ENCODE results near the gene CCDC40.
"Not testable (repeated sequence)": the region's sequence is repeated elsewhere in the genome, so short reads cannot be mapped to it uniquely, and the experiment has no call there.

CCDC40 gene, protein sequence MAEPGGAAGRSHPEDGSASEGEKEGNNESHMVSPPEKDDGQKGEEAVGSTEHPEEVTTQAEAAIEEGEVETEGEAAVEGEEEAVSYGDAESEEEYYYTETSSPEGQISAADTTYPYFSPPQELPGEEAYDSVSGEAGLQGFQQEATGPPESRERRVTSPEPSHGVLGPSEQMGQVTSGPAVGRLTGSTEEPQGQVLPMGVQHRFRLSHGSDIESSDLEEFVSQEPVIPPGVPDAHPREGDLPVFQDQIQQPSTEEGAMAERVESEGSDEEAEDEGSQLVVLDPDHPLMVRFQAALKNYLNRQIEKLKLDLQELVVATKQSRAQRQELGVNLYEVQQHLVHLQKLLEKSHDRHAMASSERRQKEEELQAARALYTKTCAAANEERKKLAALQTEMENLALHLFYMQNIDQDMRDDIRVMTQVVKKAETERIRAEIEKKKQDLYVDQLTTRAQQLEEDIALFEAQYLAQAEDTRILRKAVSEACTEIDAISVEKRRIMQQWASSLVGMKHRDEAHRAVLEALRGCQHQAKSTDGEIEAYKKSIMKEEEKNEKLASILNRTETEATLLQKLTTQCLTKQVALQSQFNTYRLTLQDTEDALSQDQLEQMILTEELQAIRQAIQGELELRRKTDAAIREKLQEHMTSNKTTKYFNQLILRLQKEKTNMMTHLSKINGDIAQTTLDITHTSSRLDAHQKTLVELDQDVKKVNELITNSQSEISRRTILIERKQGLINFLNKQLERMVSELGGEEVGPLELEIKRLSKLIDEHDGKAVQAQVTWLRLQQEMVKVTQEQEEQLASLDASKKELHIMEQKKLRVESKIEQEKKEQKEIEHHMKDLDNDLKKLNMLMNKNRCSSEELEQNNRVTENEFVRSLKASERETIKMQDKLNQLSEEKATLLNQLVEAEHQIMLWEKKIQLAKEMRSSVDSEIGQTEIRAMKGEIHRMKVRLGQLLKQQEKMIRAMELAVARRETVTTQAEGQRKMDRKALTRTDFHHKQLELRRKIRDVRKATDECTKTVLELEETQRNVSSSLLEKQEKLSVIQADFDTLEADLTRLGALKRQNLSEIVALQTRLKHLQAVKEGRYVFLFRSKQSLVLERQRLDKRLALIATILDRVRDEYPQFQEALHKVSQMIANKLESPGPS

DNA sequence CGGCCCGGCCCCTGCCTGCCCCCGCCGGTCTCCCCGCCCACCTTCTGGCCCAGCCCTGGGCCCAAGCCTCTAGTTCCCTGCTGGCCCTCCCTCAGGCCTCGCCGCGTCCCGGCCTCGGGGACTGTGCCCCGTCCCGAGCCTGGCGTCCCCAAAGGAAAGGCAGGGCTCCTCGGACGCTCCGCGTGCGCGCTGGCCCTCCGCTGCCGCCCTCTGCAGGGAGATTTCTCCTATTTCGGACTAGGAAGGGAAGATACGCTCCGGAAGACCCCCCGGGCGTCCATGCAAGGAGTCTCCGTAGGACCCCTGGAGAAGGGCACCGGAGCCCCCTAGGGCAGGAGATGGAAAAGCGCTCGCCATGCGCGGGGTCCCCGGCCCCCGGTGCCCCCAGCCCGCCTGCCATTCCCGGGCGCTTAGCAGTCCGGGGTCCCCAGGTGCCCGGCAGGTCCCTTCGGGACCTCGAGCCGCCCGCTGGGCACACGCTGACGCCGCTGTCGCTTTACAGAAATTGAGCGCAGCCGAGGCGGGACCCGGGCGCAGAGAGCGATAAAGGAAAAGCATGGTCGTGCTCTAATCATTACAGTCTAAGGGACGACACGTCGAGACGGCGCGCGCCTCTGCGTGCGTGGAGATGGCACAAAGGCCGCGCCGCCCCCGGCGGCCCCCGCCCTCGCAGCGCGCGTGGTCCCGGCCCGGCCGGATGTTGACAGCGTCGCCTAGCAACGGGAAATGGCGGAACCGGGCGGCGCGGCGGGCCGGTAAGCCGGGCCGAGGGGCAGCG is at the start of gene CCDC40:
Gene CCDC40, plus strand, starts transcription at position 706 of the 778 bp plus-strand sequence. Its CDS starts 21 bp downstream, at position 727.
- peak; percentile 85 for DNase-seq

DNA sequence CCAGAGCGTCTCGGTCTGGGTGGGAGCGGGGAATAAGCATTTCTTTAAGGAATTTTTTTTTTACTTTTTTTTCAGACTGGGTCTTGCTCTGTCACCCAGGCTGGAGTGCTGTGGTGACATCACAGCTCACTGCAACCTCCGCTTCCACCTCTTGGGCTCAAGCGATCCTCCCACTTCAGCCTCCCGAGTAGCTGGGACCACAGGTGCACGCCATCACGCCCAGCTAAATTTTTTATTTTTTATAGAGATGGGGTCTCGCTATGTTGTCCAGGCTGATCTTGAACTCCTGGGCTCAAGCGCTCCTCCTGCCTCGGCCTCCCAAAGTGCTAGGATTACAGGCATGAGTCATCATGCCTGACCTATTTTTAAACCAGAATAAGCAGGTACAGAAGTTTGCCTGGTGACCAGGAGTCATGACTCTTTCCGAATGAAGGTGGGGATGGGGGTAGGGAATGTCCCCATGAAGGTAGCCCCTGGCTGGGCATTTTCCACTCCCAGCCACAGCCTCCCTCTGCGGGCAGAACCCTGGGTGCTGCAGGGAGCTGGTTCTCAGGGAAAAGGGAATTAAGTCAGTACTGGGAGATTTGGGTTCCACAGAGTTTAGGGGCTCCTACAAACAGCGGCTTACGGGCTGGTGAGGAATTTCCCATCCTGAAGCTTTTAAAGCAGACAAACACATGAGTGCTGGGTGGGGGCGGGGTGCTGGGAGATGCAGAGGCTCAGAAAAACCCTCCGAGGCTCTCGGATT is 49.1 kb upstream of the CCDC40 start:
- DNase-seq: no peak

DNA sequence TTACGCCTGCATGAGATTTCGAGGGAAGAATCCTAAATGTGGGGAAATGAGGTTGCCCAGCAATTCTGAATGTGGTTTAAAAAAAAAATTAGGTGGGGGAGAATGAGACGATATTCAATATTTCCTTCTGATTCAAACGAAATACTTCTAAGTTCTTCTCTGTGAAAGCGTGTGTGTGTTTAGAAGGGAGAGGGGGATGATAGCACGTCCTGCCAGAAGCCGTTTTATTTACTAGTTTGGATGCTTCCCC is 48.6 kb upstream of the CCDC40 start:
- DNase-seq: no peak

DNA sequence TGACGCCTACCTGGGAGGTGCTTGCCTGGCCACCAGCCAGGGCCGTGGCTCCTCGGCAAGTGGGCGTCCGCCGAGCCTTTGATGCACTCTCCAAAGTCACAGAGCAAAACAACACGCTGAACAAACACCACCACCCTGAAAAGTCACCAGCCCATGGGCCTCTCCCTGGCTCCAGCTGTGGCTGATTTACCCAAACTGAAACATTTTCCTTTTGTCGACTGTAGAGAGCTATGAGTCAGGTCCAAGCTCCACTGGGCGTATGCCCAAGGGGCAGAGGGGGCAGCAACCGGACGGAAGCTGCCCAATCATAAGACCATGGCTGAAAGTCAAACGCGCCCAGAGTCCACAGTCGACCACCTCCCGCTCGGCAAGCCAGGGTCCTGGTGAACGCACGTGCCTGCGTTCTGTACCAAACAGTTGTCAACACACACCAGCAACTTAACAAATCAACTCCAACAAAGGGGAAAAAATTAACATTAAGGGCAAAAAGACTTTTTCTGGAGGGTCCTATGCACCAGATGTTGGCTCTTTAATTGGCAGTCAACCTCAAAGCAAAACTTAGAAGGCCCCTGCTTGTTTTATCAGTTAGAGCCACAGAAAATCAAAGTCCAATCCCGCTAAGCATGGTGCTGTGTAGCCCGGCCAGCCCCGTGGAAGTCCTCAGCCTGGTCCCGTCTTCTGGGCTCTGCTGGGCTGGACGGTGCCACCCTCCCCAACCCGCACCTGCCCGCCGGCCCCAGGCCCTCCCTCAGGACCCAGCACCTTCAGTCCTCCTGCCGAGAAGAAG is 48.1 kb upstream of the CCDC40 start:
- no peak for DNase-seq

DNA sequence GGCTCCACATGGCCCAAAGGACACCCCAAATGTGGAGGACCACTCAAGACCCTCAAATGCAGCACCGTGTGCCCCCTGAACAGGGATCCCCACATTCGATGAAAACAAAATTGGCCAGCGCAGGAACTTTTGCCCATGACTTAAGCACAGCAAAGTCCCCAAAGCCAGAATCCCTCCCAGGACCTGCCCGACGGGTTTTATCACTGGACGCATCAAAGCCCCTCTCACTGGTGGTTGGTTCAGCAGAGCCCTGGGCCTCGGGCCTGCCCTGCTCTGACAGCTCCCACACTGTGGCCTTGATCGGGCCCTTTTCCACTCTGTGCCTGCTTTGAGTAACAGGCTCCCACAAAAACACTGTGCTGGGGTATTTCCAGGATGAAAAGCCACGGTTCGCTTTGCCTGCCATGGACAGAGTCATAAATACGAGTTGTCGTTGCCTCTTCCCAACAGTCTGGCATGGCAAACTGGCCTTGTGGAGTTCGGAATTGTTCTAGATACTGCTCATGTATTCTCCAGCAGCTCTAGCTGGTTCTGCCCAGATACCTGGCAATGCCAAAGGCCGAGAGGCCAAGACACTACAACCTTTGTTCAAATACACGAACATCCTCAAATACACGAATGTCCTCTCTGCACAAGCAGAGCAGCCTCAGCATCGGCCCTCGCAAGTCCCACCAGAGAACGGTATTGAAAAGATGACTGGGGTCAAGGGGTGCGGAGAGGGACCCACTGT is 47.2 kb upstream of the CCDC40 start:
- no peak for DNase-seq

DNA sequence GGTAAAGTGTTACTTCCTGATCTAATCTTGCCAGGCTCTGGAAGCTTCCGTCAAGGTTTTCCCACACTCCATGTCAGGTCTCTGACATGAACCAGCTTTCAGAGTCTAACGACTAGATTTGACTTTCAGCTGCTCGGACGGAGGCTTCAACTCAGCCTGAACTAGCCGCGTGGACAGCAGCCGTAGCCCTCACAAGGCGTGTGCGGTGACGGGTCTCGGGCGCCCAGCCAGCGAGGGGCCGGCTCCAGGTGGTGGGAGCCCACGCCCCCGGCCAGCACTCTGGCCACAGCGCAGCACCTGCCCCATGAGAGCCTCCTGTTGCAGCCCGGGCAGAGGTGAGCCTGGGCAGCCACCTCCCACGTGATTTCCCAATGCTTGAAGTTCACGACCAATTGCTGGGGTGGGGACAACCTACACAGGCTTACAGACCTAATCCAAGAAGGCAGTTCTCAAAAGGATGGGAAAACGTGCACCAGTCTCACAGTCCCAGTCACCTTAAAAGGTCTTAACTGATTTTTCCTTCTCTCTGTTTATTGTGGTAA is 46.3 kb upstream of the CCDC40 start:
- no peak for DNase-seq

DNA sequence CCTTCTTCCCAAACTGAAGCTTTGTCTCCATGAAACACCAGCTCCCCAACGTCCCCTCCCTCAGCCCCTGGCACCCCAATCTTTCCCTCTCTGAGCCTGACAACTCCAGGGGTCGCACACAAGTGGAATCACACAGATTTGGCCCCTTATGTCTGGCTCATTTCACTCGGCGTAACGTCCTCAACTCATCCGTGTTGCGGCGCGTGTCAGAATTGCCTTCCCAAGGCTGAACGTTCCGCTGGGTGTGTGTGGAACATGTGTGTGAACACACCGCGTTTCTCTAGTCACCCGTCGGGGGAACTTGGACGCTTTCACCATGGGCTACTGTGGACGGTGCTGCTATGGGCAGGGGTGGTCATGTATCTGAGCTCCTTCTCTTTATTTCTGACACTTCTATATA is 45.7 kb upstream of the CCDC40 start:
- no peak for DNase-seq

DNA sequence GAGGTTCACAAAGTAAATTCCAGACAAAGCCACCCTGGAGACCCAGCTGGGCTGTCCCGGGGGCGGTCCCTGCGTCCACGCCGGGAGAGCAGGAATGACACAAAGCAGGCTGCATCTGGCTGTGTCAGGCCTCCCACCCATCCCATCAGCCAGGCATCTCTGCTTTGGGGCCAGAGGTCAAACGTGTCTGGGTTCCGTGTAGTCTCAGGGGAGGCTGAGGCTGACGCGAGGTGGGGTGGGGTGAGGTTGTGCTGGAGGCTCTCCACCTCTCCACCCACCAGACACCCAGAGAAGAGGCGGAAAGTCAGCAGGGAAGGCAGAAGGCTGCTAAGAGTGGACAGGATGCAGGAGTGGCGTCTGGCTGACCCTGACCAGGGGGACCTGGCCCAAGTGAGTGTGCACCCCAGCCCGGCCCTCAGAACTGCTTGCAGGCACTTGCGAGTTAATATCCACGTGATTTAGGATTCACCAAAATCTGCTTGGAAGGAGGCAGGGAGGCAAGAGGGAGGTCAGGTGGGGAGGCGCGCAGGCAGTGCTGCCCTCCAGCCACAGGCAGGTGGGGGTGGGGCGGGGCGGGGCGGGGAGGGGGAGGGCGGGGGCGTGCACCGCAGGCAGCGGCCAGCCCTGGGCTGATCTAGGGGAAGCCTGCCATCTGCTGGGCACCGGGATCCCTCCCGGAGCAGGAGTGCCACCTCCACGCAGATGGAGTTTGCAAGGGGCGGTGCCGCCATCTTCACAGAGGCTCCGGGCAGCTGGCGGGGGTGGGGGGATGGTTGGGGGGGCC is 45.1 kb upstream of the CCDC40 start:
- DNase-seq: peak; percentile 89

DNA sequence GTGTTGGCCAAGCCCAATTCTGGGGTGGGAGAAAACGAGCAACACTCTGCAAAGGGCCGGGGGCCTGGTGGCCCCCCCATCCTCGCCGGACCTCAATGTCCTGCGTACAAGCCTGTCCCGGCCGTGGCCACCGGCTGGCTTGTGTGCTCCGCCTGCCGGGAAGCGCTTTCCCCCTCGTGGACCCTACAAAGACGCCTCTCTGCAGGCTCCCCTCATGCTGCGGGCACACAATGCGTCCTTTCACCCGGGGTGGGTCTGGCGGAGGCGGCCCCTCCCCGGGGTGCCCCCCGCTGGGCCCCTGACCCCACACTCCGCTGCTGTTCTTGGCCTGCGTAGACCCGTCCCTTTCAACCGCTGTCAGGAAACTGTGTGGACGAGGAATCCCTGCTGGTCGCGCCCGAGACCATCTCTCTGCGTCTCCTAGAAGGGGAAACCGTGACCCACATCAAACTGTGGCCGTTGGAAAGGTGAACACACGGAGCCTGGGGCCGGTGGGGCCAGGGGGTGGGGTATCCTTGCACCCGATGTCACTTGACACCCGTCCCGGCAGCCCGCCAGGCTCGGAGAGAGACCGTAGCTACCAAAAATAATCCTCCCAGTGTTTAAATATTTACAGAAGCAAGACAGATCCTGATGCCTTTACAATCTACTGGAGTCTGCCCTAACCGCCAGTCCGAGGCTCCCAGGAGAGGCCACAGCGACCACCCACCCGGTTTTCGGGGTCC is 44.4 kb upstream of the CCDC40 start:
- DNase-seq: peak; percentile 75

DNA sequence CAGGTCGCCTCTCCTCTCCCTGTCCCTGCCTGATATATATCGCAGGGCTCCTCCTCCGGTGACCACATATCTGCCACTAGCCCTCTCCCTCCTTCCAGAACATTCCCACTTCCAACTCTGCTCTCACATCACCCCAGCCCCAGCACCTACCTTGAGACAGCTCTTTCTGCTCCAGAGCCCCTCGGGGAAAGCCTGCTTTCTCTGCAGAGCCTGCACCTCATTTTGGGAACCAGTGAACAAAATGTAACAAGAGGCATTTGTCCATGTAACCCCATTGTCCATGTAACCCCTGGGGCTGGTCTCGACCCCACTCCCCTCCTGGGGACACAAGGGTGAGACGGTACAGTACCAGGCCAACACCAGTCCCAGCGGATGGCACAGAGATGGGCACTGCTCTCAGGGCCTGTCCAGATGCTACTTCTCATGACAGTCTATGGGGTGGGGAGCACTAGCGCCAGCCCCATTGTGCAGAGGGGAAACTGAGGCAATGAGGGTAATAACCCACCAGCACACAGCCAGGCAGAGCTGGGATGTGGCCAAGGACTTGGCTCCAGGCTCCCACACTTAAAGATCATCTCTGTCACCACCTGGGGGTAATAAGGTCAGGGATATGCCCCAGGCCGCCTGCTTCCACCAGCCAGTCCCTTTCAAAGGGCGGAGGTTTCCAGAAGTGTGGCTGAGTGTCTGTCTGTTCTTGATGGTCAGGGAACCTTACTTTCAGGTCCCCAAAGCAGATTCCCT is 43.6 kb upstream of the CCDC40 start:
- DNase-seq: peak; percentile 69

DNA sequence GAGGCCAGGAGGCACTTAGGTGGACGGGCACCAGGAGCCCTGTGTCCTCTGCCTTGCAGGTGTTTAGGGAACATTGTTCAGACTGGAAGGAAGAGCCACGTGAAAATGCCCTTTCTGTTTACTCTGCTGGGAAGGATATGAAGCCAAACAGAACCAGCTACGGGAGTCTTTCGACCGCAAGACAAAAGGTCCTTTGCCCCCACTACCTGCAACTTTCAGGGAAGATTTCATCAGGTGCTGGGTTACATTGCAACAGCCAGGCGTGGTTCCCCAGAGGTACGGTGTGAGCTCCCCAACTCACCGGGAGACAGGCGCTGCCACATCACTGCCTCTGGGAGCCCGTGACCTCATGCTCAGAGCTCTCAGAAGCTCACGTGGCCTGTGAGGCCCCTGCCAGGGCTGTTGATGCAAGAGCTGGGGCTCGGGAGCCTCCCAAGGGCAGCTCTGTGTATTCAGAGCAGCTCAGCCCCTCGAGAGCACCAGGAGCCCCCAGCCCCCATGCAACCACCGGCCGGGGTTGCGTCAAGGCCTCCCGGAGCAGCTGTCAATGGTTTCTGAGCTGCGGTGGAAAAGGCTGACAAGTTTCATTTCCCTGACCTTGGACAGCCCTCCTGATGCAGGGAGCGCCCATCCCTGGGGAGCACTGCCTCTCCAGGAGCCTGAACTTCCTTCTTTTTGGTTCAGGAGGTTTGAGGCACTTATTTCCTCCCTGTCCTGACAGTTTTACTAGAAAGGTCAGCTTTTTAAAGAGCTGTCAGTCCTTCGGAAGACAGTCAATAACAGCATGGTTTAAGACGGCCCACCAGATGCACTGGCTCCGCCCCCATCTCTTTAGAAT is 42.8 kb upstream of the CCDC40 start:
- peak; percentile 77 for DNase-seq

DNA sequence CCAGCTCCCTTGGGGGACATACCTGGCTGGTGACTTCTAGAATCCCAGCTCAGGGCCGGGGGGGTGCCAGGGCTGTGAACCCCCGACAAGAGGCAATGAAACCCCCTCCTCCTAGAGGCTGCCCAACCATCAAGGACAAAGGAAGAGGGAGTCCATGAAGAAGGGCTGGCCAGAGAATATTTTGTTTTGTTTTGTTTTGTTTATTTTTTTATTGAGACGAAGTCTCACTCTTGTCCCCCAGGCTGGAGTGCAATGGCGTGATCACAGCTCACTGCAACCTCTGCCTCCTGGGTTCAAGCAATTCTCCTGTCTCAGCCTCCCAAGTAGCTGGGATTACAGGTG is 42.2 kb upstream of the CCDC40 start:
- DNase-seq: not testable (repeated sequence)

DNA sequence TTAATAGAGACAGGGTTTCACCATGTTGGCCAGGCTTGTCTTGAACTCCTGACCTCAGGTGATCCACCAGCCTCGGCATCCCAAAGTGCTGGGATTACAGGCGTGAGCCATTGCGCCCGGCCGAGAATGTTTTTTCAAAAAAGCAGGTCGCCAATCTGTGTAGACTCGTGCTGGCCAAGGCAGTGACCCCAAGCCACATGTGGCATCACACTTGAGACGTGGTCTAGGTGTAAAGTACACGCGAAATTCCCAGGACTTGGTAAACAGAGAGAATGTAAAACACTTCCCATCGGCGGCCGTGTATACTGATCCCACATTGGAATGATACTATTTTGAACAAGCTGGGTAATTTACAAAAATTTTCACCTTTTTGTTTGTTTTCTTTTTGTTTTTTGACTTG is 41.8 kb upstream of the CCDC40 start:
- DNase-seq: no peak

DNA sequence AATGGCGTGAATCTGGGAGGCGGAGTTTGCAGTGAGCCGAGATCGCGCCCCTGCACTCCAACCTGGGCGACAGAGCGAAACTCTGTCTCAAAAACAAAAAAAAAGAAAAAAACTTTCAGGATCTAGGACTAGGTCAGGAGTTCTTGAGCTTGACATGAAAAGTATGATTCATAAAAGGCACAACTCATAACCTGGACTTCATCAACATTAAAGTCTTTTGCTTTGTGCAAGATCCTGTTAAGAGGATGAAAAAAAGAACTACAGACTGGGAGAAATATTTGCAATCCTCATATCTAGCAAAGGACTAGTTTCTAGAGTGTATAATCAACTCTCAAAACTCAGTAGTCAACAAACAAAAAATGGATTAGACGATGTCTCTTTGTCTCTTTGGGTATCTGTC is 40.7 kb upstream of the CCDC40 start:
- DNase-seq: no peak

DNA sequence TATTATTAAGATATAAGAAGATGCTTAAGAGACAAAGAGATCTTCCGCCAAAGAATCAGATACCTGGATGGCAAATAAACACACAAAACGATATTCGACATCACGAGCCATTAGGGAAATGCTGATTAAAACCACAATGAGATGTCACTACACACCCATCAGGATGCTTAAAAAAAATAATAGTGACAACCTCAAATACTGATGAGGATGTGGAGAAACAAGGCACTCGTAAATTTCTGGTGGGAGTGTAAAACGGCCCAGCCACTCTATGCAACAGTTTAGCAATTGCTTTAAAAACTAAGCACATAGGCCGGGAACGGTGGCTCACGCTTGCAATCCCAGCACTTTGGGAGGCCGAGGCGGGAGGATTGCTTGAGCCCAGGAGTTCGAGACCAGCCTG is 40.2 kb upstream of the CCDC40 start:
- DNase-seq: no peak

DNA sequence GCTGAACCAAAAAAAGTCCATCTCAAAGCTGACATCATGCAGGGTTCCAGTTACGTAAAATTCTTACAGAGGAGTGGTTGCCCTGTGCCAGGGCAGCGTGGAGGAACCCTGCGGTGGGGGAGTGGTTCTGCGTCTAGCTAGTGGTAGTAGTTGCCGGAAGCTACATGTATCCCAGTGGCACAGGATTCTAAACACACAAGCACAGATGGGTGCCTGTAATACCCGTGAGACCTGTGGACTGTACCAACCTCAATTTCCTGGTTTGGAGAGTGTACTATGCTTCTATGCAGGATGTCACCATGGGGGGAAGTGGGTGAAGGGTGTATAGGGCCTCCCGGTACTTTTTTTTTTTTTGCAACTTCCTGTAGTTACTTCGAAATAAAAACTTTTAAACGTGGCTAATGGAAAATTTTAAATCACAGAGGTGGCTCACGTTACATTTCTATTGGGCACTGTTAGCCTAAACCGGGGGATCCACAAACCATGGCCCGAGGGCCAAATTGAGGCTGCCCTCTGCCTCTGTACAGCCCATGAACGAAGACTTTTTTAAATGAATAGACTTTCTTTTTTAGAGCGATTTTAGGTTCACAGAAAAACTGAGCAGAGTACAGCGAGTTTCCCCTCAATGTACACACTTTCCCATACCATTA is 39.3 kb upstream of the CCDC40 start:
- DNase-seq: peak; percentile 85

DNA sequence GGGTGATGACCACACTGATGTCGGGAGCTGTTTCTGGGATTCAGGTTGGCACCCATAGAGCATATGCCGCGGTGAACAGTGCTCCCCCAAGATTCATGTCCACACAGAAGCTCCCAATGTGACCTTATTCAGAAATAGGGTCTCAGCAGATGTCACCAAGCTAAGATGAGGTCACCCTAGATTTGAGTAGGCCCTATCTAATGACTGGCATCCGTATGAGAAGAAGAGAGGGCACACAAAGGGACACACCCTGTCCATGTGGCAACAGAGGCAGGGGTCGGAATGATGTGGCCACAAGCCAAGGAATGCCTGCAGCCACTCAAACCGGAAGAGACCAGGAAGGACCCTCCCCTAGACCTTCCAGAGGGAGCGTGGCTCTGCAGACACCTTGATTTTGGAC is 36.3 kb upstream of the CCDC40 start:
- no peak for DNase-seq
